SHP77 treated with DMSO at 0.1 percent for 48 hours (cell line): ENCODE results near the gene RHOXF1.
"Not testable (repeated sequence)": the region's sequence is repeated elsewhere in the genome, so short reads cannot be mapped to it uniquely, and the experiment has no call there.

Experiments
- DNase-seq: peaks from one replicate; lab custom pipeline; 2025; lab: John Stamatoyannopoulos, UW

RHOXF1 gene

GRCh38 chrX:120085553-120086185 lies 30.0 kb downstream of the RHOXF1 start:
- DNase-seq: not testable (repeated sequence)

DNA sequence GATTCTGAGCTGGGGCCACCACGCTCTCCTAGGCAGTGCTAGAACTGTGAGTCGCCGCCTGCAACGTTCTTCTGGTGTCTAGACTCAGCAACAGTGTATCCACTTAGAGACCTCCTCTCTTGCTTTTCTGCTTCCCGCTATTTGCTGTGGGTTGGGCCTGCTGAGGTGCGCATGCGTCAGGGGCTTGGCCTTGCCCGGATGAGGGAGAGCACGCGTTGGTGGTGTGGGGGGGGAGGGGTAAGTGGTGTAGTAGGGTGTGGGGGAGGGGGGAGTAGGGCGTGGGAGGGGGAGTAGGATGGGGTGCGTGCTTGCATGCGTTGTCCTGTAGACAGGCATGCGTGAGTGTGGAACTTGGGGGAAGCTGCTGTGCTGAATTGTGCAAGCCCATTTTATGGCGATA lies 38.1 kb downstream of the RHOXF1 start, which contains the start of gene RHOXF2B:
Gene RHOXF2B, minus strand, starts transcription at position 101 of the 400 bp plus-strand sequence. CDS start 138 bp downstream, outside the sequence.
- DNase-seq: not testable (repeated sequence)

- not testable (repeated sequence) for DNase-seq
Measured at GRCh38 chrX:120066169-120066568, 49.5 kb downstream of the RHOXF1 start.
